SK-N-SH (cell line): Measurements from ENCODE around the gene SLC16A8. TPM values are rescaled to one million over a fixed set of nuclear protein-coding genes. Genes with fewer than 3 reads are reported as not detected.

Source experiments
- CTCF ChIA-PET: fragments of 300-600, 350-600 bp; formaldehyde crosslinking; extraction: SDS; loops from one replicate; lab custom pipeline; 2021; lab: Yijun Ruan, JAX
- POLR2A ChIA-PET: fragments of 350-600 bp; sonication (Branson Sonifier 250); formaldehyde crosslinking; extraction: SDS; loops from one replicate; lab custom pipeline; 2020; ENCODE audit warnings: antibody characterized with exemption, inconsistent platforms; lab: Yijun Ruan, JAX
- DNase-seq: peaks from one replicate; pipeline ENCODE4 v3.0.0; 2012
- H2AFZ ChIP-seq: fragments of 200-600 bp; sonication (generic); 2 replicates; pipeline ENCODE4 v1.8.1; 2016; ENCODE audit warnings: antibody characterized with exemption, mild to moderate bottlenecking, low read depth
- H3F3A ChIP-seq: fragments of 200-600 bp; sonication (generic); replicated peaks from 2 replicates; pipeline ENCODE3; 2016; ENCODE audit warnings: antibody characterized with exemption, mild to moderate bottlenecking; ENCODE audit not compliant: insufficient read depth
- H3K27ac ChIP-seq, 2 experiments: fragments of 200-500 bp in 1 of 2; fragments of 200-600 bp in 1 of 2; sonication (Bioruptor generic) in 1 of 2; sonication (generic), shearing (Covaris generic) in 1 of 2; 2 replicates each; pipeline versions ENCODE4 v1.5.1 to v1.6.1; 2014 to 2016; ENCODE audit warnings: low read depth in 2 of 2, inconsistent platforms in 1 of 2, low read length in 1 of 2, mild to moderate bottlenecking in 1 of 2, mixed read lengths in 1 of 2
- H3K27me3 ChIP-seq: fragments of 200-600 bp; sonication (generic), shearing (Covaris generic); 2 replicates; pipeline ENCODE4 v1.6.1; 2016; ENCODE audit warnings: mixed run types; ENCODE audit not compliant: insufficient read depth
- H3K36me3 ChIP-seq, 2 experiments: fragments of 200-500 bp in 1 of 2; fragments of 200-600 bp in 1 of 2; sonication (Bioruptor generic) in 1 of 2; sonication (generic) in 1 of 2; replicated peaks in 1 of 2; 2 replicates each; pipeline versions ENCODE3 to v1.5.1; 2014 to 2016; ENCODE audit warnings: low read length in 1 of 2, mild to moderate bottlenecking in 1 of 2; ENCODE audit not compliant: insufficient read depth in 2 of 2, control insufficient read depth in 1 of 2
- H3K4me1 ChIP-seq, 2 experiments: fragments of 200-500 bp in 1 of 2; fragments of 200-600 bp in 1 of 2; sonication (Bioruptor generic) in 1 of 2; sonication (generic), shearing (Covaris generic) in 1 of 2; 2 replicates each; pipeline versions ENCODE4 v1.5.1 to v1.6.1; 2014 to 2016; ENCODE audit warnings: low read depth in 1 of 2, low read length in 1 of 2, mixed run types in 1 of 2; ENCODE audit not compliant: insufficient read depth in 2 of 2, control insufficient read depth in 1 of 2
- H3K4me2 ChIP-seq: fragments of 200-600 bp; sonication (generic), shearing (Covaris generic); 2 replicates; pipeline ENCODE4 v1.6.1; 2017; ENCODE audit warnings: mixed run types
- H3K4me3 ChIP-seq, 2 experiments: fragments of 200-500 bp in 1 of 2; fragments of 200-600 bp in 1 of 2; sonication (Bioruptor generic) in 1 of 2; sonication (generic), shearing (Covaris generic) in 1 of 2; 2 replicates each; pipeline versions ENCODE4 v1.5.1 to v1.8.1; 2014 to 2016; ENCODE audit warnings: low read depth in 2 of 2, inconsistent platforms in 1 of 2, low read length in 1 of 2, mild to moderate bottlenecking in 1 of 2, mixed read lengths in 1 of 2, moderate library complexity in 1 of 2
- H3K79me2 ChIP-seq: fragments of 200-600 bp; sonication (generic); 2 replicates; pipeline ENCODE4 v1.8.1; 2017; ENCODE audit warnings: mild to moderate bottlenecking; ENCODE audit not compliant: insufficient read depth
- H3K9ac ChIP-seq: fragments of 200-600 bp; sonication (generic); 2 replicates; pipeline ENCODE4 v1.6.1; 2017; ENCODE audit warnings: mixed run types
- H3K9me2 ChIP-seq: fragments of 200-600 bp; sonication (generic); 2 replicates; pipeline ENCODE4 v1.6.1; 2017; ENCODE audit warnings: mixed run types
- H3K9me3 ChIP-seq: fragments of 200-600 bp; sonication (generic); 2 replicates; pipeline ENCODE4 v1.6.1; 2017; ENCODE audit warnings: mixed run types, mild to moderate bottlenecking, moderate library complexity
- H4K20me1 ChIP-seq: fragments of 200-600 bp; sonication (generic); 2 replicates; pipeline ENCODE4 v1.6.1; 2017; ENCODE audit warnings: mild to moderate bottlenecking, mixed run types; ENCODE audit not compliant: insufficient read depth
- EP300 ChIP-seq, 2 experiments: IDR thresholded peaks; 2 replicates each; pipeline versions ENCODE4 v1.4.0 to v1.6.1; 2012; ENCODE audit warnings: borderline replicate concordance in 1 of 2, low read depth in 1 of 2, low read length in 1 of 2
- GATA2 ChIP-seq: sonication (generic); formaldehyde crosslinking; IDR thresholded peaks from 2 replicates; pipeline ENCODE4 v1.5.0; 2020; ENCODE audit warnings: mild to moderate bottlenecking, missing genetic modification reagents
- MEF2A ChIP-seq: IDR thresholded peaks from 2 replicates; pipeline ENCODE4 v1.4.0; 2012; ENCODE audit warnings: low read depth, borderline replicate concordance
- NRF1 ChIP-seq: IDR thresholded peaks from 2 replicates; pipeline ENCODE4 v1.6.1; 2012; ENCODE audit warnings: low read depth, mild to moderate bottlenecking, low read length
- POLR2AphosphoS5 ChIP-seq: IDR thresholded peaks from 2 replicates; pipeline ENCODE4 v1.6.1; 2012; ENCODE audit warnings: low read depth, low read length
- RXRA ChIP-seq: IDR thresholded peaks from 2 replicates; pipeline ENCODE4 v1.4.0; 2012; ENCODE audit warnings: low read depth, mild to moderate bottlenecking, borderline replicate concordance
- TAF1 ChIP-seq: IDR thresholded peaks from 2 replicates; pipeline ENCODE4 v1.6.1; 2012; ENCODE audit warnings: low read depth, mild to moderate bottlenecking, low read length, moderate library complexity, borderline replicate concordance
- YY1 ChIP-seq: IDR thresholded peaks from 2 replicates; pipeline ENCODE4 v1.4.0; 2012; ENCODE audit warnings: low read depth, mild to moderate bottlenecking
- WGBS: methylation state at CpG from one replicate; pipeline ENCODE4 v1.1.6; 2017; ENCODE audit warnings: low lambda C conversion rate; 5-methylcytosine and 5-hydroxymethylcytosine counted together
- polyA plus RNA-seq, 3 experiments: library from polyadenylated mRNA; depleted of rRNA; stranded (reverse); fragments of >200 nt; gene quantifications; 2 replicates each; pipeline ENCODE4 v1.2.3, GENCODE V29; 2012
- TF ChIP-seq, protein P1 (sequence below): IDR thresholded peaks from 2 replicates; pipeline ENCODE4 v1.4.0; 2012; ENCODE audit warnings: low read depth, borderline replicate concordance
- TF ChIP-seq, protein P2 (sequence below): fragments of 150-350 bp; IDR thresholded peaks from 2 replicates; pipeline ENCODE4 v1.6.1; 2016; ENCODE audit warnings: mild to moderate bottlenecking, low read depth, low read length
- TF ChIP-seq, protein P3 (sequence below): IDR thresholded peaks from 2 replicates; pipeline ENCODE4 v1.6.1; 2012; ENCODE audit warnings: mild to moderate bottlenecking, low read depth, low read length, moderate library complexity
- TF ChIP-seq, protein P4 (sequence below): fragments of 150-350 bp; IDR thresholded peaks from 2 replicates; pipeline ENCODE4 v1.6.1; 2017; ENCODE audit warnings: antibody characterized with exemption, low read length, low read depth, borderline replicate concordance

SLC16A8 gene
- polyA plus RNA-seq, 1 of the 3 experiments (the other 2 are of a cell fraction): not detected

DNA sequence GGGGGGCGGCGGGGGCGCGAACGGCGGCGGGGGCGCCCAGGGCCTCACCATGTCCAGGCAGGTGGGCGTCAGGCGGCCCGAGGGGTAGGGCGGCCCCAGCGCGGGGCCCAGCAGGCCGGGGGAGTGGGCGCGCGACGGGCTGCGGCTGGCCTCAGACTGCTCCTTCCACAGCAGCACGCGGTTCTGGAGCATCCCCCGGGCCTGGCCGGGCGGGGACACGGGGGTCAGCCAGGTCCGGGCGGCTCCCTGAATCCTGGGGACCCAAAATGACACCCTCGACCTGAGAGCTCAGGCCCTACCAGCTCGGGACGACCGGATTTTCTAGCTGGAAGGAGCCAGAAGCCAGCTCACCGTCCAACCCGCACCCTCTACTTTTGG is 5.5 kb upstream of the SLC16A8 start:
- DNase-seq: no peak
- no peaks in the 10 kb centered on the region for H3K9me2 ChIP-seq
- CTCF ChIA-PET: interaction anchor here (1.2 kb wide), 1 partner anchor 10 kb away, joined by 3 read pairs; no protein-coding TSS in a partner anchor
- H3K36me3 ChIP-seq: no peaks in the 10 kb centered on the region
- H3K79me2 ChIP-seq: no peaks in the 10 kb centered on the region
- no peak overlapping the region for H2AFZ ChIP-seq
- no peak overlapping the region for H3K27ac ChIP-seq
- H3K27me3 ChIP-seq: no peaks in the 10 kb centered on the region
- no peaks in the 10 kb centered on the region for H3F3A ChIP-seq
- no peaks in the 10 kb centered on the region for H3K9me3 ChIP-seq
- no peaks in the 10 kb centered on the region for H4K20me1 ChIP-seq
- H3K4me2 ChIP-seq: no peak overlapping the region
- no peak overlapping the region for H3K9ac ChIP-seq
- H3K4me1 ChIP-seq: no peaks in the 10 kb centered on the region
- WGBS: no CpG with 5 or more reads among the region's 34 CpGs
- TF ChIP-seq, protein P1, sequence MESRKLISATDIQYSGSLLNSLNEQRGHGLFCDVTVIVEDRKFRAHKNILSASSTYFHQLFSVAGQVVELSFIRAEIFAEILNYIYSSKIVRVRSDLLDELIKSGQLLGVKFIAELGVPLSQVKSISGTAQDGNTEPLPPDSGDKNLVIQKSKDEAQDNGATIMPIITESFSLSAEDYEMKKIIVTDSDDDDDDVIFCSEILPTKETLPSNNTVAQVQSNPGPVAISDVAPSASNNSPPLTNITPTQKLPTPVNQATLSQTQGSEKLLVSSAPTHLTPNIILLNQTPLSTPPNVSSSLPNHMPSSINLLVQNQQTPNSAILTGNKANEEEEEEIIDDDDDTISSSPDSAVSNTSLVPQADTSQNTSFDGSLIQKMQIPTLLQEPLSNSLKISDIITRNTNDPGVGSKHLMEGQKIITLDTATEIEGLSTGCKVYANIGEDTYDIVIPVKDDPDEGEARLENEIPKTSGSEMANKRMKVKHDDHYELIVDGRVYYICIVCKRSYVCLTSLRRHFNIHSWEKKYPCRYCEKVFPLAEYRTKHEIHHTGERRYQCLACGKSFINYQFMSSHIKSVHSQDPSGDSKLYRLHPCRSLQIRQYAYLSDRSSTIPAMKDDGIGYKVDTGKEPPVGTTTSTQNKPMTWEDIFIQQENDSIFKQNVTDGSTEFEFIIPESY: no peak
- no peak for TF ChIP-seq EP300 (IDR thresholded peaks at IDR 0.05; ENCODE audit: borderline replicate concordance in 1 of 2, low read depth in 1 of 2, low read length in 1 of 2)
- TF ChIP-seq GATA2 (CRISPR knock-in tag): no peak
- TF ChIP-seq, protein P2, sequence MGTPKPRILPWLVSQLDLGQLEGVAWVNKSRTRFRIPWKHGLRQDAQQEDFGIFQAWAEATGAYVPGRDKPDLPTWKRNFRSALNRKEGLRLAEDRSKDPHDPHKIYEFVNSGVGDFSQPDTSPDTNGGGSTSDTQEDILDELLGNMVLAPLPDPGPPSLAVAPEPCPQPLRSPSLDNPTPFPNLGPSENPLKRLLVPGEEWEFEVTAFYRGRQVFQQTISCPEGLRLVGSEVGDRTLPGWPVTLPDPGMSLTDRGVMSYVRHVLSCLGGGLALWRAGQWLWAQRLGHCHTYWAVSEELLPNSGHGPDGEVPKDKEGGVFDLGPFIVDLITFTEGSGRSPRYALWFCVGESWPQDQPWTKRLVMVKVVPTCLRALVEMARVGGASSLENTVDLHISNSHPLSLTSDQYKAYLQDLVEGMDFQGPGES: no peak
- TF ChIP-seq POLR2AphosphoS5: no peak
- TF ChIP-seq NRF1: no peak
- no peak for TF ChIP-seq MEF2A
- no peak for TF ChIP-seq TAF1
- TF ChIP-seq, protein P3, sequence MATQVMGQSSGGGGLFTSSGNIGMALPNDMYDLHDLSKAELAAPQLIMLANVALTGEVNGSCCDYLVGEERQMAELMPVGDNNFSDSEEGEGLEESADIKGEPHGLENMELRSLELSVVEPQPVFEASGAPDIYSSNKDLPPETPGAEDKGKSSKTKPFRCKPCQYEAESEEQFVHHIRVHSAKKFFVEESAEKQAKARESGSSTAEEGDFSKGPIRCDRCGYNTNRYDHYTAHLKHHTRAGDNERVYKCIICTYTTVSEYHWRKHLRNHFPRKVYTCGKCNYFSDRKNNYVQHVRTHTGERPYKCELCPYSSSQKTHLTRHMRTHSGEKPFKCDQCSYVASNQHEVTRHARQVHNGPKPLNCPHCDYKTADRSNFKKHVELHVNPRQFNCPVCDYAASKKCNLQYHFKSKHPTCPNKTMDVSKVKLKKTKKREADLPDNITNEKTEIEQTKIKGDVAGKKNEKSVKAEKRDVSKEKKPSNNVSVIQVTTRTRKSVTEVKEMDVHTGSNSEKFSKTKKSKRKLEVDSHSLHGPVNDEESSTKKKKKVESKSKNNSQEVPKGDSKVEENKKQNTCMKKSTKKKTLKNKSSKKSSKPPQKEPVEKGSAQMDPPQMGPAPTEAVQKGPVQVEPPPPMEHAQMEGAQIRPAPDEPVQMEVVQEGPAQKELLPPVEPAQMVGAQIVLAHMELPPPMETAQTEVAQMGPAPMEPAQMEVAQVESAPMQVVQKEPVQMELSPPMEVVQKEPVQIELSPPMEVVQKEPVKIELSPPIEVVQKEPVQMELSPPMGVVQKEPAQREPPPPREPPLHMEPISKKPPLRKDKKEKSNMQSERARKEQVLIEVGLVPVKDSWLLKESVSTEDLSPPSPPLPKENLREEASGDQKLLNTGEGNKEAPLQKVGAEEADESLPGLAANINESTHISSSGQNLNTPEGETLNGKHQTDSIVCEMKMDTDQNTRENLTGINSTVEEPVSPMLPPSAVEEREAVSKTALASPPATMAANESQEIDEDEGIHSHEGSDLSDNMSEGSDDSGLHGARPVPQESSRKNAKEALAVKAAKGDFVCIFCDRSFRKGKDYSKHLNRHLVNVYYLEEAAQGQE: no peak
- TF ChIP-seq RXRA: no peak
- no peak for TF ChIP-seq YY1
- TF ChIP-seq, protein P4, sequence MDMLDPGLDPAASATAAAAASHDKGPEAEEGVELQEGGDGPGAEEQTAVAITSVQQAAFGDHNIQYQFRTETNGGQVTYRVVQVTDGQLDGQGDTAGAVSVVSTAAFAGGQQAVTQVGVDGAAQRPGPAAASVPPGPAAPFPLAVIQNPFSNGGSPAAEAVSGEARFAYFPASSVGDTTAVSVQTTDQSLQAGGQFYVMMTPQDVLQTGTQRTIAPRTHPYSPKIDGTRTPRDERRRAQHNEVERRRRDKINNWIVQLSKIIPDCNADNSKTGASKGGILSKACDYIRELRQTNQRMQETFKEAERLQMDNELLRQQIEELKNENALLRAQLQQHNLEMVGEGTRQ: no peak
- H3K4me3 ChIP-seq: no peak overlapping the region
- POLR2A ChIA-PET: no interaction called here
